HG03060 (cell line): ENCODE data around the gene MCF2L2.

Experiments used
- ATAC-seq: cut with Tn5 transposase; IDR thresholded peaks from one replicate; pipeline ENCODE4 v1.9.1; 2021; ENCODE audit warnings: low read depth, moderate number of reproducible peaks; ENCODE audit not compliant: unreplicated experiment

MCF2L2 gene

GRCh38 chr3:183215591-183216202, 212.7 kb downstream of the MCF2L2 start:
- no peak for ATAC-seq

- no peak for ATAC-seq
These were observed 214.2 kb downstream of the MCF2L2 start for GRCh38 chr3:183214277-183214612.

- ATAC-seq = no peak
These were observed 214.8 kb downstream of the MCF2L2 start for GRCh38 chr3:183213415-183214276.

- ATAC-seq = no peak
These were observed 215.9 kb downstream of the MCF2L2 start for GRCh38 chr3:183212565-183212964.

- no peak for ATAC-seq
These were observed 216.3 kb downstream of the MCF2L2 start for GRCh38 chr3:183212096-183212495.

GRCh38 chr3:183211352-183211751, 217.1 kb downstream of the MCF2L2 start:
- ATAC-seq = no peak

DNA sequence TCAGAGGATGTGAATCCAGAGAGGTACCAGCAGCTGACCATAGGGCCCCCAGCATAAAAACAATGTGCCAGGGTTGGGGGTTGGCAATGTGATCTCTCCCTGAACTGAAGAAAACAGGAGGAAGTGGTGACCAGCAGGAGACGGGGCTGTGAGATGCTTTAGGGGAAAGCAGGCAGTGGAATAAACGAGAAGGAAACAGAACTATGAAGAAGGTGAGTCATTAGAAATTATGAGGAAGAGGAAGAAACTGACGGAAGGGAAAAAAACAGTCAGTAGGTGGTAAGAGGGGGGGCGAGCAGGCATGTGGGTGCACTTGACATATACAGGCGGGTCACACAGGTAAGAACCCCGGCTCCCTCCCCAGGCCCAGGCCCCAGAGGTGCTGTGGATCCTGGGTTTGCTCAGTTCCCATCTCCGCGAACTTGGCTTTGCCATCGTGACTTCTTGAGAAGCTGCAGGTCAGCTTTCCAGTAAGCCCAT, 217.5 kb downstream of the MCF2L2 start:
- ATAC-seq = no peak

DNA sequence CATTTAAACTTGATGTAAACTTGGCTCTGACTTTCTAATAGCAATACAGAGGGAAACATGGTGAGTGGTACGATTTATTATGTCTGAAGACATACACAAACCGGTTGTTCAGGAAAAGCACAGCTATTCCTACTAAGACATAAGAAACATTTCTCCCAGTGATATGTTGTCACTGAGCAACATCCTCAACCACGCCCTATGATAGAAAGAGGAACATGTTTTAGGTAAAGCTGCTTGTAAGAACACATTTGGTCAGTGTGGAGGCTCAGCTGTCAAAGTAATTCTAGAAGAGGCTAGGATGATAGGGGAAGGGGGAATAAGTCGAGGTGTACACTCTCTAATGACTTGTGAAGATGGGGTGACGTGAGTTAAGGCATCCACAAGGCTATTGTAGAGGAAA, 218.1 kb downstream of the MCF2L2 start:
- no peak for ATAC-seq

DNA sequence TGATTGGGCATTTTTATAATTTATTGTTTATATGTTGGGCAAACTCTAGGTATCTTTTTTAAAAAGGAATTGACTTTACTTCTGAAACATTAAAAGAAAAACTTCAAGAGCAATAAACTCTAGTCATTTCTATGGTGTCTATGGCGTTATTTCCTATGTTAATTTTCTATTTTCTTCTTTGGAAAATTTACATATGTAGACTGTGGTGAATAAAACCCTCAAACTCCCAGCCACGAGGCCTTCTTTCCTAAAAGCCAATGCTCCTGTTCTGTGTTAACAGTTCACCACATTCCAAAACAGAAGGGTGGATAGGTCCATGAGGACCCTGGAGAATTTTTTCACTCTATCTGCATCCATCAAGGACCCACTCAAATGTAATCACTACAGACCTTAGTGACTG, 219.6 kb downstream of the MCF2L2 start:
- no peak for ATAC-seq

GRCh38 chr3:183208260-183208659, 220.2 kb downstream of the MCF2L2 start:
- ATAC-seq = no peak

DNA sequence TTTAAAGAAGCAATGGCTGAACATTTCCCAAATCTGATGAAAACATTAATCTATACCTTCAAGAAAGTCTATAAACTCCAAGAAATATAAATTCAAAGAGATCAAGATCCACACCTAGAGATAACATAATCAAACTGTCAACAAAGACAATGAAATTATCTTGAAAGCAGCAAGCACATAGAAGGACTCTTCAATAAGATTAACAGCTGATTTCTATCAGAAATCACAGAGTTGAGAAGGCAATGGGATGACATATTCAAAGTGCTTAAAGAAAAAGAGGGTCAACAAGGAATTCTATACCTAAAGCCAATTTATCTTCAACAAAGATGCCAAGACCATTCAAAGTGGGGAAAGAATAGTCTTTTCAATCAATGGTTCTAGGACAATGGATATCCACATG, 224.7 kb downstream of the MCF2L2 start:
- no peak for ATAC-seq

- ATAC-seq = no peak
These were observed 226.3 kb downstream of the MCF2L2 start for GRCh38 chr3:183202004-183202722.

DNA sequence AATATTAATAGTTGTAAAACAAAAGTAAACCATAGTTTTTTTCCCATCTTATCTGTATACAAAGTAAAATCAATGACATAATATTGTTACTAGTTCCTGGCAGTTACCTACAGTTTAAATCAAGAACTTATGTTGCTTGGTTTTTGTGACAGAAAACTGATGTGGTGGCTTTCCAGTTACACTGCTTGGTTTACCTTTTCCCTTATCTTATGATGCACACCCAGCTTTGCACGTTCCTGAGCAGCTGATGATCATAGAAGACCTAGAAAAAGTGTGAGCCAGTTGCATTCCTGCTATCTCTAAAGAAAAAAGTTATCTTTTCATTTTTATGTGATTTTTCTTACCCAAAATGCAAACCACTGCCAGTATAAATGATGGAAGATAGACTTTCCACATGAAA, 229.5 kb downstream of the MCF2L2 start:
- ATAC-seq = no peak

DNA sequence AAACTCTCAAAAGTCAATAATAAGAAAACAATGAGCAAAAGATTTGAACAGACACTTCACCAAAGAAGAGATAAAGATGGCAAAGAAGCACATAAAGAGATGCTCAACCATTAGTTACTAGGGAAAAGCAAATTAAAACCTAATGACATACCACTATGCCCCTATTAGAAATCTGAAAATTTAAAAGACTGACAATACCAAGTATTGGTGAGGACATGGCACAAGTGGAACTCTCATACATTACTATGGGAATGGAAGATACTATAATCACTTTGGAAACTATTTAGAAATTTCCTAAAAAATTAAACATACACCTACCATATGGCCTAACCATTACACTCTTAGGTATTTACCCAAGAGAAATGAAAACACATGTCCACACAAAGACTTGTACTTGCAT, 230.7 kb downstream of the MCF2L2 start:
- no peak for ATAC-seq

GRCh38 chr3:183195266-183195665, 233.2 kb downstream of the MCF2L2 start:
- no peak for ATAC-seq

DNA sequence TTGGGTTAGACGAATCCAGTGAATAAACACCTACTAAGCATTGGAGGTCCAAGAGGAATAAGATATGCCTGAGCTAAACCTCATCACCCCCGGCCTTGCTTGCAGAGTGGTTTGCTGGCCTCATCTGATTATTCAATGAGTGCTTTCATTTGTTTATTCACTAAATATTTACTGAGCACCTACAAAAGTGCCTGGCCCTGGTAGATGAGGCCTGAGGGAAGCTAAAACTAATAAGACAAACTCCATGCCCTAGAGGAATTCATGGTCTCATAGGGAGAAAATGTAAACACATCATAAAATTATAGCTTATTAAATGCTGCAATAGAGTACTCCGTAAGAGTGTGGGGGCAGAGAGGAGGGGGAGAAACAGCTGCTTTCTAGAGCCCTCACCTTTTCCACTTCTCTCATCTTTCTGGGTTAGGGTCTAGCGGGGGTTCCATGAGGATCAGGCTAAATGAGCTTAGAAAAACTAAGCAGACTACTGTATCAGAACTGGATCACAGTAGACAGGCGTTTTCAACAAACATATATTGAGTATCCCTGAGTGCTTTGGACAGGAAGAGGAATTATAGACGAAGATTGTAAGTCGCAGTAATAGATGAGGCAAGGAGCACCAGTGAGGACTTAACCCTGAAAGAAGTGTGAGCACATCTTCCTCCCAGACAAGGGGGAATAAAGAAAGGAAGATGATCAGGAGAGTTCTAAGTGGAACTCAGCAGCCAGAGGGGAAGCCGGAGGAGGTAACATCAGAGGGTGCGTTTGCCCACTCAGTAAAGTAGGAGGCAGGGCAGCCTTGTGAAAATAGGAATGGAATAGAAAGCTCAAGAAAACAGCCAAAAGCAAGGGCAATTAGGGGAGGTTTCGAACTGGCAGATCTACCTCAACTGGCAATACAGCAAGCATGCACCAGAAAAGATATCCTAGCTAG, 234.4 kb downstream of the MCF2L2 start:
- no peak for ATAC-seq

- ATAC-seq = no peak
These were observed 235.6 kb downstream of the MCF2L2 start for GRCh38 chr3:183192650-183193300.

GRCh38 chr3:183189641-183190040, 238.8 kb downstream of the MCF2L2 start:
- no peak for ATAC-seq

DNA sequence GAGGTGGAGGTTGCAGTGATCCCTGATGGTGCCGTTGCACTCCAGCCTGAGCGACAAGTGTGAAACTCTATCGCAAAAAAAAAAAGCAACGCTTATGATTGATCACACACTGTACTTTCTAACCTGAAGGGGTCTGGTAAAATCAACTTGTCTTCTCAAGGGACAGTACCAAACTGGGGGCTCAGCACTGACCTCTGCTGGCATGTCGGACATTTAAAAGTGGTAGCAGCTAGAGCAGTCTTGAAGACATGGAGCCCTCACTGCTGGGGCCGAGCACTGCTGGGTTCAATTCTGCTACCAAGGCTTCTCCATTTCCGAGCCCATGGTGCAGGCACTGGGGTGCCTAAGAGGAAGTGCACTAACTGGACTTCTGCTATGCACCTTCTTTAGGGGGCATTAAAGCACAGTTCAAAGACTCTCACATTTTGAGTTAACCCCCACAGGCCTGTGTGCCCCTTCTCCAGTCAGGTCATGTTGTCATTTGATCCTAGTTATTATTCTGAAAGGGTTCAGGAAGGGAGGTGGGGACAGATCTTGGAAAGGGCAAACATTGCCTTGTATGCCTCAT, 239.4 kb downstream of the MCF2L2 start:
- ATAC-seq = no peak

GRCh38 chr3:183185696-183186095, 242.7 kb downstream of the MCF2L2 start:
- no peak for ATAC-seq
